Measurements from ENCODE around the gene OR11H7.
"Not testable (repeated sequence)": the region's sequence is repeated elsewhere in the genome, so short reads cannot be mapped to it uniquely, and the experiment has no call there.

The OR11H7 gene
- total RNA-seq, result 0 reads per million in 2 donors

- no peak for DNase-seq
These were observed at the start of gene OR11H7 for GRCh38 chr14:20228681-20229080. OR11H7 (plus strand) TSS chr14:20228981.

- DNase-seq, result no peak
These were observed 49.6 kb upstream of the OR11H7 start for GRCh38 chr14:20179218-20179617.

GRCh38 chr14:20179880-20180279, 48.9 kb upstream of the OR11H7 start:
- DNase-seq, result no peak

GRCh38 chr14:20180486-20180885, 48.3 kb upstream of the OR11H7 start:
- DNase-seq, result no peak

- DNase-seq, result no peak
These were observed 44.6 kb upstream of the OR11H7 start for GRCh38 chr14:20184181-20184580.

GRCh38 chr14:20190596-20190995, 38.2 kb upstream of the OR11H7 start, which contains the start of gene OR11G2:
OR11G2 (plus strand) TSS chr14:20190896; CDS start chr14:20197438, 6,542 bp downstream.
- DNase-seq, result no peak

GRCh38 chr14:20191396-20191795, 37.4 kb upstream of the OR11H7 start:
- no peak for DNase-seq

- no peak for DNase-seq
These were observed 34.7 kb upstream of the OR11H7 start for GRCh38 chr14:20194101-20194500.

- DNase-seq, result not testable (repeated sequence)
These were observed 33.6 kb upstream of the OR11H7 start for GRCh38 chr14:20195170-20195569.

- no peak for DNase-seq
These were observed 32.9 kb upstream of the OR11H7 start for GRCh38 chr14:20195911-20196310.

GRCh38 chr14:20197459-20197858, 31.3 kb upstream of the OR11H7 start:
- DNase-seq, result no peak

- DNase-seq, result no peak
These were observed 29.8 kb upstream of the OR11H7 start for GRCh38 chr14:20198991-20199390.

GRCh38 chr14:20204721-20205120, 24.1 kb upstream of the OR11H7 start:
- no peak for DNase-seq

GRCh38 chr14:20209595-20209994, 19.2 kb upstream of the OR11H7 start:
- DNase-seq, result no peak

GRCh38 chr14:20212406-20212805, 16.4 kb upstream of the OR11H7 start:
- not testable (repeated sequence) for DNase-seq

GRCh38 chr14:20215196-20215595, 13.6 kb upstream of the OR11H7 start:
- DNase-seq, result no peak

GRCh38 chr14:20219033-20219432, 9.7 kb upstream of the OR11H7 start:
- no peak for DNase-seq

- DNase-seq, result no peak
These were observed 5.4 kb upstream of the OR11H7 start, which contains the start of gene OR11H6 for GRCh38 chr14:20223410-20223809. OR11H6 (plus strand) TSS chr14:20223710; CDS start chr14:20223710, 0 bp downstream.

GRCh38 chr14:20235415-20235814, 6.6 kb downstream of the OR11H7 start:
- not testable (repeated sequence) for DNase-seq

- peak in 1 of 5 experiments; percentile 3 for DNase-seq
These were observed 19.0 kb downstream of the OR11H7 start for GRCh38 chr14:20247646-20248246.

GRCh38 chr14:20262642-20263128, 33.9 kb downstream of the OR11H7 start:
- no peak for DNase-seq

GRCh38 chr14:20264361-20264760, 35.6 kb downstream of the OR11H7 start:
- not testable (repeated sequence) for DNase-seq

GRCh38 chr14:20274062-20274461, 45.3 kb downstream of the OR11H7 start:
- DNase-seq, result no peak

GRCh38 chr14:20277409-20277808, 48.6 kb downstream of the OR11H7 start:
- no peak for DNase-seq

GRCh38 chr14:20278414-20278813, 49.6 kb downstream of the OR11H7 start:
- peak in 1 of 5 experiments; percentile 20 for DNase-seq

Measured in T-helper 2 cell (primary cell).